GM19324 (cell line): ENCODE results near the gene ACSF2.
"Not testable (repeated sequence)": the region's sequence is repeated elsewhere in the genome, so short reads cannot be mapped to it uniquely, and the experiment has no call there.

Experiments used
- ATAC-seq: cut with Tn5 transposase; IDR thresholded peaks from one replicate; pipeline ENCODE4 v1.9.1; 2021; ENCODE audit warnings: mild to moderate bottlenecking, moderate library complexity; ENCODE audit not compliant: unreplicated experiment, low FRiP score

Gene ACSF2

DNA sequence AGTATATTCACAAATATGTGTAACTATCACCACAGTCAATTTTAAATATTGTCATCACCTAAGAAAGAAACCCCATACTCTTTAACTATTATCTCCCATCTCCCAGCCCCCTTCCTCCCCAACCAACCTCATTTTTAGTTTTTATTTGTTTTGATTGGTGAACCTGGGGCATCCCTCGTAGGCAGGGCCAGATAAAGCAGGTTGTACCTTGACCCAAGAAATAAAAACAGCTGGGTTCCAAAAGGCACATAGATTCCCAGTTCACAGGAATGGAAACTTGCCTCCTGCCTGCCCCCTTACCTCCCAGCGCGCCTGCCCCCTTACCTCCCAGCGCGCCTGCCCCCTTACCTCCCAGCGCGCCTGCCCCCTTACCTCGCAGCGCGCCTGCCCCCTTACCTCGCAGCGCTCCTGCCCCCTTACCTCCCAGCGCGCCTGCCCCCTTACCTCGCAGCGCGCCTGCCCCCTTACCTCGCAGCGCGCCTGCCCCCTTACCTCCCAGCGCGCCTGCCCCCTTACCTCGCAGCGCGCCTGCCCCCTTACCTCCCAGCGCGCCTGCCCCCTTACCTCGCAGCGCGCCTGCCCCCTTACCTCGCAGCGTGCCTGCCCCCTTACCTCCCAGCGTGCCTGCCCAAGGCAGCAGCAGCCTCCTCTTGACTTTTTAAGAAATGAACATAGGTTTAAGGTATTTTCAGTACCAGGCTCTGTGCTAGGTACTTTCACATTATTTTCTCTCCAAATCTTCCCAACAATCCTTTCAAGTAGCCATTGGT, 49.9 kb downstream of the ACSF2 start:
- ATAC-seq: not testable (repeated sequence)

DNA sequence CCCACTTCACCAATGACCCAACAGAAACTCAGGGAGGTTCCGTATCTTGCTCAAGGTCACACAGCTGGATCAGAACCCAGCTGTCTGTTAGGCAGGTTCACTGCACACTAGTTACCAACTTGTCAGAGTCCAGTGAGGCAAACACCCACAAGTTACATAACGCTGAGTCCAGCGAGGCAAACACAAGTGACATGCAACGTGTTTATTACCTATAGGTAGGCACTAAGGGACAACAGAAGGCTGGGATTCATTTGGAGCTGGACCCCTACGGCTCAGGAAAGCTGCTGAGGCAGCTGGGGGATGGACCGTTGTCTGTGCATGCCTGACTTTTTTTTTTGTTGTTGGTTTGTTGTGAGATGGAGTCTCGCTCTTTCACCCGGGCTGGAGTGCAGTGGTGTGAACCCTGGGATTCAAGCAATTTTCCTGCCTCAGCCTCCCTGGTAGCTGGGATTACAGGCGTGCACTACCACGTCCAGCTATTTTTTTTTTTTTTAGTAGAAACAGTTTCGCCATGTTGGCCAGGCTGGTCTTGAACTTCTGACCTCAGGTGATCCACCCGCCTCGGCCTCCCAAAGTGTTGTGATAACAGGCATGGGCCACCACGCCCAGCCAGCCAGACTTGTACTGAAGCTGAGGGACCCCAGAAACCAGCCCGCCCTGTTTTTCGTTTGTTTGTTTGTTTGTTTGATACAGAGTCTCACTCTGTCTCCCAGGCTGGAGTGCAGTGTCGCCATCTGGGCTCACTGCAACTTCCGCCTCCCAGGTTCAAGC, 50.7 kb downstream of the ACSF2 start:
- ATAC-seq: no peak

DNA sequence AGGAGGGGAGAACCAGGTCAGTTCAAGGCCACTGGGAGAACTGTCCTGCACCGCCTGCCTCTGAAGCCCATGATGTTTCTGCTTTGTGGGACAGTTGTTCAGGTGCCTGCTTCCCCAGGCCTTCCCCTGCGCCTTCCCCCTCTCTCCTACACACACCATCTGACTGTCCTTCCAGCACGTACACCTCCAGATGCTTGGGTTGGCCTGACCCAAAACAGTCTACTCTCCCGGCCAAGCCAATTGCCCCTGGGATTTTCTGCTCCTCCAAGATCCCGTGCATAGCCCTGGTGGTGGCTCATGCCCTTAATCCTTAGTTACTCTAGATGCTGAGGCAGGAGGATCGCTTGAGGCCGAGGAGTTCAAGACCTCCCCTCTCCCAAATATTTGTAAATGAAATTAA, 52.0 kb downstream of the ACSF2 start:
- ATAC-seq: no peak

DNA sequence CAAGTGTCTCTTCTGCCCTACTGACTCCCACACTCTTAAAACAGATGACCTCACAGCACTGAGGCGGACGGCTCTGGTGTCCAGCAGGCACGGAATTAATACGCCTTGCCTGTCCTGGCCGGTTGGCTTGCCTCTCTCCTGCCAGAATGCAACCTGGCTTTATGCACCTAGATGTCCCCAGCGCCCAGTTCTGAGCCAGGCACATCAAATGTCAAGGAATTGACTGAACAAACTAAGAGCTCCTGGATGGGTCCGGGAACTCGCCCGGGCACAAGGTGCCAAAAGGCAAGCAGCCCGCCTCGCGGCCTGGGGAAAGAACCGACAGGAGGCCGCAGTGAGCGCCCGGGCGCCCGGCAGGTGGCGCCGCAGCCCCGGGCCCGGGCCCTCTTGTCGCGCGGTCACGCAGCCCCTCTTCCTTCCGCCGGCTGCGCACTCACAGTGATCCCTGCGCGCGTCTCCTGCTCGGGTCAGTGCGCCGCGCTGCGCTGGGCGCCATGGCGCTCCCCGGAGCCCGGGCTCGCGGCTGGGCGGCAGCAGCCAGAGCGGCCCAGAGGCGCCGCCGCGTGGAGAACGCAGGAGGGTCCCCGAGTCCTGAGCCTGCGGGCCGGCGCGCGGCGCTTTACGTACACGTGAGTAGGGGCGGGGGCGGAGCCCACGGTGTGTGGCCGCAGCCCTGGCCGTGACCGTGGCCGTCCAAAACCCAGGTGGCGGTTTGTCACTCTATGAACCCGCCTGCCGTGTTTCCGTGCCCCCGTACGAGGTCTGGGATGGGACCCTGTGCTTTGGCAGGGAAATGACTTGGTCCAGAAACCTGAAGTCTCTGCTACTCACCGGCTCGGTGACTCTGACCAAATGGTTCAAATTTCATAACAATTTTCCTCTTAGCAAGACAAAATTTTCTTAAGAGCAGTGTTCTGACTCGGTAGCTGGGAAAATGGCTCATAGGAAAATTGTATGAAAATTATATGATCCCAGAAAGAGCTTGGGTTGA, 52.7 kb downstream of the ACSF2 start, which contains the start of gene RSAD1:
Gene RSAD1, plus strand, starts transcription at position 470 of the 991 bp plus-strand sequence. Its CDS starts 25 bp downstream, at position 495.
- ATAC-seq: peak; percentile 89

DNA sequence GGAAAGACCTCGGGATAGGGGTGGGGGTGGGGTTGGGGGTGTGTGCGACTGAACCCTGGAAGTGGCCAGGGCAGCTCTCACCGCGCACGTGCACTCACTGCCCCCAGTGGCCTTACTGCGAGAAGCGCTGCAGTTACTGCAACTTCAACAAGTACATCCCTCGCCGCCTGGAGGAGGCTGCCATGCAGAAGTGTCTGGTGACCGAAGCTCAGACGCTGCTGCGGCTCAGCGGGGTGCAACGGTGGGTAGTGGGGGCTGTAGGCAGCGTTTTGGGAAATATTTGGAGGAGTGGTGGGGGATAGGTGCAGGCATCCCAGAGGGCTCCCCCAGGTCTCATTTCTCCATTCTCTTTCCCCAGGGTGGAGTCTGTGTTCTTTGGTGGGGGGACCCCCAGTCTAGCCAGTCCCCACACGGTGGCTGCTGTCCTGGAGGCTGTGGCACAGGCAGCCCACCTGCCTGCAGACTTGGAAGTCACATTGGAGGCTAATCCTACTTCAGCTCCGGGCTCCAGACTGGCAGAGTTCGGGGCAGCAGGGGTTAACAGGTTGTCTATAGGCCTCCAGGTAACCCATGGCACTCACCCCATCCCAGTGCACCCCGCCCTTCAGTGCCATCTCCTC, 53.6 kb downstream of the ACSF2 start:
- no peak for ATAC-seq

DNA sequence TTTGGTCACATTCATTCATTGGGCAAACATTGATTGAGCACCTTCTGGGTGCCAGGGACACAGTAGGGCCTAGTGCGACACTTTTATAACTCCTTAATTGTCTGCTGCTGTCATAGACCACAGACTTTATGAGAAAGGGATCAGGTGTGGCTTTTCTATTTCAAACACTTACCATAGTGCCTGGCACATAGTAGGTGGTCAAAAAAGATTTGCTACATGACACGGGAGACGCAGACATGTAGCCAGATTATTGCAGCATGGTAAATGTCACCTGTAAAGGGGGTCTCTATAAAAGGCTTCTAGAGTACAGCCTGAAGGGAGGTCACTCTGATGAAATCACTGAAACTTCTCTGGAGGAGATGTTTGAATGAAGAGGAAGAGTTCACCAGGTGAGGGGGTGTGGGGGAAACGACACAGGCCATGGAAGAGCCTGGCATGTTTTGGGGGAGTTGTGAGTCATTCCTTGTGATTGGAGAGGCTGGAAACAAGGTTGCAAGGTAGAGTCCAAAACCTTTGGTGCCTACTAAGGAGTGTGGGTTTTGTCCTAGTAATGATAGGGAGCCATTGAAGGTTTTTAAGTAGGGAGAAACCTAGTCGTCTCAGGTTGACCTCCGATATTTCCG, 54.2 kb downstream of the ACSF2 start:
- ATAC-seq: no peak

DNA sequence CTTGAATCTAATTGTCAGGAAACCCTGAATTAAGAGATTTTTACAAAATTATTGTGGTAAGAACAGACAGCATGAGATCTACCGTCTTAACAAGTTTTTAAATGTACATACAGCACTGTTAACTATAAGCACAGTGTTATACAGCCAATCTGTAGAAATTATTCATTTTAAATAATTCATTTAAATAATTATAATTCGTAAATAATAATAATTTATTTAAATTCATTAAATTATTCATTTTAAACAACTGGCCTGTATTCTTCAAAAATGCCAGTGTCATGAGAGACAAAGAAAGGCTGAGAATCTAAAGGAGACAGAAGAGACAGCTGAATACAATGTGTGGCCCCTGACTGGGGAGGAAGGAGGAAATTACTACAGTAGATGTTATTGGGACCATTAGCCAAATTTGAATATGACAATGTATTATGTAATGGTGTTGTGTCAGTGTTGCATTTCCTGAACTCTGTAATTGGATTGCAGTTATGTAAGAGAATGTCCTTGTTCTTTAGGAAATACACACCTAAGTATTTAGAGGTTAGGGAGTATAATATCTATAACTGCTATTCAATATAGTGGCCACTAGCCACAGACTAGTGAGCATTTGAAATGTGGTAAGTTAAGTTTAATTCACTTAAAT, 55.0 kb downstream of the ACSF2 start:
- no peak for ATAC-seq

DNA sequence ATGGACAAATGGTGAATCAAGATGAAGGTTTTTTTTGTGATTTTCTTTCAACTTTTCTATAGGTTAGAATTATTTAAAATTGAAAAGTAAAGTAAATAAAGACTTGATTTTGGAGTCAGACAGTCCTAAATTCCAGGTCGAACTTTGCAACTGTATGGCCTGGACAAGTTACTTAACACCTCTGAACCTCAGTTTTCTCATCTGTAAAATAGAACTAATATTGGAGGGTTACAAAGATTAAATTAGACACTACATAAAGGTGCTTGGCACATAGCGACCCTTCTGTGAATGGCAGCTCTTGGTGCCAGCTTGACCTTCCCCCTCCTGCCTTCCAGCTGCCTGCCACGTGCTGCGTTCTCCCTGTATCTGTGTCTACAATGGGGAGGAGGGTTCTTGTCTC, 55.6 kb downstream of the ACSF2 start:
- ATAC-seq: no peak

DNA sequence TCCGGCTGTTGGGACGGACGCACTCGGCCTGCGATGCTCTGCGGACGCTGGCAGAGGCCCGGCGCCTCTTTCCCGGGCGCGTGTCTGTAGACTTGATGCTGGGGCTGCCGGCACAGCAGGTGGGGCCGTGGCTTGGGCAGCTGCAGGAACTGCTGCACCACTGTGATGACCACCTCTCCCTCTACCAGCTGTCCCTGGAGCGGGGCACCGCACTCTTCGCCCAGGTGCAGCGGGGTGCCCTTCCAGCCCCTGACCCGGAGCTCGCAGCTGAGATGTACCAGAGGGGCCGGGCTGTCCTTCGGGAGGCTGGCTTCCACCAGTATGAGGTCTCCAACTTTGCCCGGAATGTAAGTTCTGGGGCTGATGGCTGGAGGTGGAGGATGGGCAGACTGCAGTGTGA, 56.1 kb downstream of the ACSF2 start:
- ATAC-seq: no peak

DNA sequence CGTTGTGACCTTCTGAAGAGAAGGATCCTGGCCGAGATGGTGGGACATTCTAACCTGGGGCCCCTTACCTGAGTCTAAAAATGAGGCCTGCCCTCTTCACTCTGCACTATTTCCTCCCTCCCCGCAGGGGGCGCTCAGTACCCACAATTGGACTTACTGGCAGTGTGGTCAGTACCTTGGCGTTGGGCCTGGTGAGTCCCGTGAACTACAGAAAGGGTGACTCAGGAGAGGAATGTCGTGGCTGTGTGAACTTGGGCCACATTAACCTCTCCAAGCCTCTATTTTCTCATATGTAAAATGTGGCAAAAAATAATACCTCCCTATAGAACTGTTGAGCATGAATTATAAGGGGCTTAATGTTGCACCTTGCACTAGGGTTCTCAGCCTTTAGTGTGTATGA, 56.5 kb downstream of the ACSF2 start:
- ATAC-seq: no peak

DNA sequence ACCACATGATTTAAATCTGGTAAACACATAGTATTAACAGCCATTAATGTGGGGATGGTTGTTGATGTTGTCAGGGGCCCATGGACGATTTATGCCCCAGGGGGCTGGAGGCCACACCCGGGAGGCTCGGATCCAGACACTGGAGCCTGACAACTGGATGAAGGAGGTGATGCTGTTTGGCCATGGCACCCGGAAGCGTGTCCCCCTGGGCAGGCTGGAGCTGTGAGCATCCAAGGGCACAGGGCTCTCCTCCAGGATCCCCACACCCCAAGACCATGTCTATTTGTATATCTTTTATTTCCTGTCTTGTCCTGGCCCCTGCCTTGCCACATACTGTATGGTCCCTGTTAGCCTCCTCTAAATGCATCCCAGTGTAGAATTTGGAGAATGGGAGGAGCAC, 57.2 kb downstream of the ACSF2 start:
- ATAC-seq: no peak

DNA sequence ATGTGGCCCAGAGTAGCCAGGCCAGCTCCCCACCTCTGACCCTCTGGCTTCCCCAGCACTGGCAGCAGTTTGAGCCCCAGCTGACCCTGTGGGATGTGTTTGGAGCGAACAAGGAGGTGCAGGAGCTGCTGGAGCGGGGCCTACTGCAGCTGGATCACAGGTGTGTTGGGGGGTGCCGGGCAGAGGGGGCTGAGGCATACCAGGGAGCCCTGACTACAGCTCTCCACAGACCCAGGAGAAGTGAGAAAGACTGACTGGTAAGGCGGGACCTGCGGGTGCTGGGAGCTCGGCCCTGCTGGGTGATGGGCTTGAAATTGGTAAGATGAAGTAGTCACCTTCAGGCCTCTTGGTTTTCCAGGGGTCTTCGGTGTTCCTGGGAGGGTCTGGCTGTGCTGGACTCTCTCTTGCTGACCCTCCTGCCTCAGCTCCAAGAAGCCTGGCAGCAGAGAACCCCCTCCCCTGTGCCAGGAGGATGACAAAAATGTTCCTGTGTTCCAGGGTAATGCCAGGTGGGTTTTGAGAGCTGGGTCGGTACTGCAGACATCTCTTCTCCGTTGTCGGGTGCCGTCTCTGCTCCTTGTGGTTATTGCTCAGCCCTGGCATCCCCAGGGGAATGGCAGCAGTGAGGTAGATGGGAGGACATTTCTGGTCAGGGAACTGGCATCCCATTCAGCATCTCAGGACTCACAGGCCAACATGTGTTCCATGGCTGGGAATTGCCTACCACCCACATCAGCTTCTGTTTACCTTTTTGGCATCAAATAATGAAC, 58.6 kb downstream of the ACSF2 start:
- ATAC-seq: no peak

DNA sequence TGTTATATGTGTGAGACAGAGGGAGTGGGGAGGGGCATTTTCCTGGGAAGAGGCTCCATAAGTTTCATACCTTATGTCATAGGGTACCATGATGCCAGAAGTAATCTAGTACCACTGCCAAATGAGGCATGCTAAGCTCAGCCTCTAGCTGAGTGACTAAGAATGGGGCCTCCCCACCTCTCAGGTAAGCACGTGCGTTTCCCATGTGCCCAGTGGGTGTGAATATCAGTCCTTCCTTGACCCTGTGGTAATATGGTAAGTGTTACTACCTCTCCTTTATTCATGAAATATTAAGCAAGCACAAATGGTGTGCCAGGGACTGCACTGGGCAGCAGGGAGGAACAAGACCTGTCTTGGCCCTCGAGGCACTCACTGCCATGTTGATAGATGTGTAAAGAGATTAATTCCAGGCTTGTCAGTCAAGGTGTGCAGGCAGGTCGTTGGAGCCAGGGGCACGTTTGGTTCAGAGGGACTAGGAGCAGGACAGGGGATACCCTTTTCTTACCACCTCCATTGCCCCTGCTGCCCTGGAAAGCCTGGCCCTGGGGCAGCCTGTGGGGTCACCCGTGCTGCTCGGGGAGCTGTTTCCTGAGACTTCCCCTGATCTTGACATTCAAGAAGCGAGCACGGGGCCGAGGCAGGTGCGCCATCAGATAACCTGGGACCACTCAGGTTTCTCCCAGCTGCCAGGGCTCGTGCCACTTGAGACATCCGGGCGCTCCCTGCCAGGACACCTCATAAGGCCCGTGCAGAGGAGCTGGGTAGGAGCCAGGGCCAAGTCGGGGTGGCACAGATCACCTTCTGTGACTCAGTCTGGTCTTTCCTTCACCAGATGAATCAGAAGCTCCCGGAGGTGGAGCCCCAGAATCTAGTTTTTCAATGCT, 61.4 kb downstream of the ACSF2 start:
- ATAC-seq: no peak

DNA sequence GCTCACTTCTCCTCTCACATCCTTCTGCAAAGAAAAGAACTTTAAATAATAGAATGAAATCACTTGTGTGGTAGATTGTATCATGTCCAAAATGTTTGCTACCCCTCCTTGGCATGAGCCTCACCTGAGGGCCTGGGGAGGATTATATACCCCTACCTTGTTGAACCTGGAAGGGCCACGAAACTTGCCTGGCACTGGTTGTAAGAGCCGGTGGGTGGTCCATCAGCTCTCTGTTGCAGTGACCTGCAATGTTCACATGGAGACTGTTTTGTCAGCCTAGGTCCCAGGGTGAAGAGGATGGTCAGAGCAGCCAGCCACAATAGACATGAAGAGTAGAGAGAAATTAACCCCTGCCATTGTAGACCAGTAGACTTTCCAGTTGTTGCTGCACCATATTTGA, 62.9 kb downstream of the ACSF2 start:
- ATAC-seq: no peak

DNA sequence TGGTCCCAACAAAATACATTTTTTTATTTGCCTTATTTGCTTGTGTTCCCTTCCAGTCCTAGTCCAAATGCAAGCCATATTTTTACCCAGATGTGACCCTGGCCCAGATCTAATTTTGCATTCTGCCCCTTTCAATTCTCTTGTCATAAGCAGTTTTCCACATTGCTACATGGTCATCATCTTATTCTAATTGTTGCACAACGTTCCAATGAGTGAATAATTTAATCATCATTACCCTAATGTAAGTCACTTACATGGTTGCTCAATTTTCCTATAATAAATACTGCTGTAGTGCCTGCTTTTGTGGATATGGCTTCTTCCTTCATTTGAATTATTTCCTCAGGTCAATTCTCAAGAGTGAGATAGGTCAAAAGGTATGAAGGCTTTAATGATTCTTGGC, 65.5 kb downstream of the ACSF2 start:
- no peak for ATAC-seq

DNA sequence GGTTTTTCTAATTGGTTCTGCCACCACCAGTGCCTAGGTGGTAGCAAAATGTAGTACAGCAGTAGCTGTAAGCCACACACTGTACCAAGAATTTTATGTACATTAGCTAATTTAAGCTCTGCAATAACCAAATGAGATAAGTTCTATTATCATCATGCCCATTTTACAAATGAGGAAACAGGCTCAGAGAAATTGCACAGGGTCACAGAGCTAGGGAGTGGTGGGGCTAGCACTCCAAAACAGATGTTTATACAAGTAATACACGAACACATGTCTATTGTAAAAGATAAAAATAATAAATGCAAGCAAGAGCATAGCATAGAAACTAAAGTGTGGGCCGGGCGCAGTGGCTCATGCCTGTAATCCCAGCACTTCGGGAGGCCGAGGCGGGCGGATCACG, 66.2 kb downstream of the ACSF2 start:
- ATAC-seq: no peak

DNA sequence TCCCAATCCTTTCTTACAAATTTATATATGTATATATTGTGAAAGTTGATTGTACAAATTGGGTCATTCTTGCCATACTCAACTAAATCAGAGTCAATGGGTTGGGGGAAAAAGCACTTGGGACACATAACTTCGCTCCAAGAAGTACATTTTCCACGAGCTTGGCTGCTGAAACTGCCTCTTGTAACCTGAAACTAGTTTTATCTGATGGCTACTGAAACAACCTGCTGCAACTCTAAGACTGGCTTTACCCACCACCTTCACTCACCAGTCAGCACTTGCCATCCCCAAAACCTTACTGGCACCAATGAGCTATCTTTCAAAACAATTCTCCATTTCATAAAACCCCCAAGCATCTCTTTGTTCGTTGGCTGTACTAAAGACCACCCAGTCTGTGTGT, 67.7 kb downstream of the ACSF2 start:
- ATAC-seq: no peak
